GM21825 (cell line): Measurements from ENCODE around the gene TRIM41.
A peak's percentile ranks its signal among the peaks of the same experiment; 100 is the strongest.

Experiments
- ATAC-seq: cut with Tn5 transposase; IDR thresholded peaks from one replicate; pipeline ENCODE4 v1.9.1; 2021; ENCODE audit warnings: mild to moderate bottlenecking, moderate library complexity; ENCODE audit not compliant: unreplicated experiment

Gene TRIM41

GRCh38 chr5:181192337-181193046 lies 30.6 kb upstream of the TRIM41 start:
- ATAC-seq: no peak

- no peak for ATAC-seq
Measured at GRCh38 chr5:181193656-181194055, 29.4 kb upstream of the TRIM41 start.

GRCh38 chr5:181194489-181195248 lies 28.4 kb upstream of the TRIM41 start:
- ATAC-seq: no peak

GRCh38 chr5:181195249-181195761 lies 27.8 kb upstream of the TRIM41 start:
- ATAC-seq: no peak

GRCh38 chr5:181197326-181197951 lies 25.6 kb upstream of the TRIM41 start:
- ATAC-seq: no peak

GRCh38 chr5:181198106-181198685 lies 24.9 kb upstream of the TRIM41 start:
- ATAC-seq: no peak

GRCh38 chr5:181198905-181199519 lies 24.1 kb upstream of the TRIM41 start:
- ATAC-seq: peak; percentile 61

GRCh38 chr5:181199881-181200638 lies 23.0 kb upstream of the TRIM41 start:
- ATAC-seq: no peak

- no peak for ATAC-seq
Measured at GRCh38 chr5:181200816-181201215, 22.3 kb upstream of the TRIM41 start.

- ATAC-seq: no peak
Measured at GRCh38 chr5:181203093-181203711, 19.9 kb upstream of the TRIM41 start.

GRCh38 chr5:181203777-181204112 lies 19.3 kb upstream of the TRIM41 start:
- ATAC-seq: no peak

GRCh38 chr5:181204113-181204825 lies 18.8 kb upstream of the TRIM41 start:
- no peak for ATAC-seq

- ATAC-seq: no peak
Measured at GRCh38 chr5:181204826-181205760, 18.0 kb upstream of the TRIM41 start, which contains the start of gene TRIM7. TSS of gene TRIM7 (minus strand) at chr5:181205196. CDS start at chr5:181205110, 86 bp downstream.

GRCh38 chr5:181205761-181206649 lies 17.1 kb upstream of the TRIM41 start:
- ATAC-seq: no peak

- no peak for ATAC-seq
Measured at GRCh38 chr5:181207214-181207959, 15.7 kb upstream of the TRIM41 start.

- no peak for ATAC-seq
Measured at GRCh38 chr5:181207960-181208253, 15.2 kb upstream of the TRIM41 start.
